Adrenal gland (tissue), 5 donors: ENCODE measurements around the gene HAUS7.

Experiments used
- POLR2A ChIP-seq, 2 donors: fragments of 450-650 bp; IDR thresholded peaks; one replicate each; pipeline ENCODE4 v1.6.1; 2017; ENCODE audit warnings: antibody characterized with exemption in 2 of 2, mild to moderate bottlenecking in 2 of 2, moderate library complexity in 1 of 2
- TF ChIP-seq, protein P1 (sequence below), 6 experiments: fragments of 450-650 bp in 4 of 6; fragments of 200-600 bp in 2 of 6; sonication (generic) in 1 of 6; IDR thresholded peaks; 1 replicate in 5 of 6; 2 replicates in 1 of 6; pipeline versions ENCODE4 v1.5.1 to v1.8.0; 2016 to 2021; ENCODE audit warnings: antibody characterized with exemption in 6 of 6, mild to moderate bottlenecking in 2 of 6, moderate library complexity in 1 of 6
- donor health status: DM: no; HTN: no; CAD: no.

DNA sequence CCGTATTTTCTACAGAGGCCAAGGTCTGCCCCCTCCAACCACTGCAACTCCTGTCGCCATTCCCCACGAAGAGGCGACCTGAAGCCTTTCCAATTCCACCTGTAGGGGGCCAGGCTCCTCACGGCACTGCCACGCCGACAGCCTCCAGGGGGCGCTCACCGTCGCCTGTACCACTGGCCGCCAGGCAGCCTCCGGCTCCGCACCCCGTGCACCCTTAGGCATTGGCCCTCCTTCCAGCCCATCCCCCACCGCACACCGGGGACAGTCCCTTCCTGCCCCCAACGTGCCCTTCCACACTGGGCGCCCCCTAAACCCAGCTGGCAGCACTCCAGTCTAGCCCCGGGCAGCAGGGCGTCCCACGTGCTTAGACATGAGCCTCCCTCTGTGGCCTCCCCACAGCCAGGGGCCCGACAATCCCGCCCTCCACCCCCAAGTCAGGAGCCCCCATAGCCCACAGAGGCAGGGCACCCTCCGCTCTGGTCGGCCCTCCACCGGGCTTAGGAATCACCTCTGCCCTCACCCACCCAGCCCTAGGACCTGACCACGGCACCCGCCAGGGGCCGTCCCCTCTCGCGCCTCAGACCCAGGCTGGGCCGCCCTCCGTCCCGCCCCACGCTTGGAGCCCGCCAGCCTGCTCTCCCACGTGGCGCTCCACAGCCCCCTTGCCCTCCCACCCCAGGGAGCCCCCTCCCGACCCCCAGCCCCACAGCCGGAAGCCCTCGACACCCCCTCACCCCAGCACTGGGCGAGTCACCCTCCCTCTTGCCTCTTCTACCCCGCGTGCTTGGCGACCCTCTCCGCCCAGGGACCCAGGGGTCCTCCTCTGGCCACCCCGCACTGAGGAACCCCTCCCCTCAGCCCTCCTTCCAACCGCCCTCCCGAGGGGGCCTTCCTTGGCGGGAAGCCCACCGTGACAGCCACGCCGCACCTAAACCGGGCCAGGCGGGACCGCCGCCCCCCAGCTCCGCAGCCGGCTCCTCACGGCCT lies 69.9 kb downstream of the HAUS7 start:
- TF ChIP-seq, protein P1, sequence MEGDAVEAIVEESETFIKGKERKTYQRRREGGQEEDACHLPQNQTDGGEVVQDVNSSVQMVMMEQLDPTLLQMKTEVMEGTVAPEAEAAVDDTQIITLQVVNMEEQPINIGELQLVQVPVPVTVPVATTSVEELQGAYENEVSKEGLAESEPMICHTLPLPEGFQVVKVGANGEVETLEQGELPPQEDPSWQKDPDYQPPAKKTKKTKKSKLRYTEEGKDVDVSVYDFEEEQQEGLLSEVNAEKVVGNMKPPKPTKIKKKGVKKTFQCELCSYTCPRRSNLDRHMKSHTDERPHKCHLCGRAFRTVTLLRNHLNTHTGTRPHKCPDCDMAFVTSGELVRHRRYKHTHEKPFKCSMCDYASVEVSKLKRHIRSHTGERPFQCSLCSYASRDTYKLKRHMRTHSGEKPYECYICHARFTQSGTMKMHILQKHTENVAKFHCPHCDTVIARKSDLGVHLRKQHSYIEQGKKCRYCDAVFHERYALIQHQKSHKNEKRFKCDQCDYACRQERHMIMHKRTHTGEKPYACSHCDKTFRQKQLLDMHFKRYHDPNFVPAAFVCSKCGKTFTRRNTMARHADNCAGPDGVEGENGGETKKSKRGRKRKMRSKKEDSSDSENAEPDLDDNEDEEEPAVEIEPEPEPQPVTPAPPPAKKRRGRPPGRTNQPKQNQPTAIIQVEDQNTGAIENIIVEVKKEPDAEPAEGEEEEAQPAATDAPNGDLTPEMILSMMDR (IDR thresholded peaks at IDR 0.05) = peak; percentile 44 to 89 (median 64)
- no peak for TF ChIP-seq POLR2A (IDR thresholded peaks at IDR 0.05)
